ENCODE results near the gene NUDT16L1. TPM values are rescaled to one million over a fixed set of nuclear protein-coding genes. Genes with fewer than 3 reads are reported as not detected.

The NUDT16L1 gene
- total RNA-seq, 1 donor: 15.4 TPM

GRCh38 chr16:4651827-4652226 lies 41.5 kb upstream of the NUDT16L1 start:
- H3K4me3 ChIP-seq (ENCODE audit: low read depth, low read length): no peak overlapping the region
- no peak for DNase-seq (ENCODE audit: low read depth)
- TF ChIP-seq, protein P1, sequence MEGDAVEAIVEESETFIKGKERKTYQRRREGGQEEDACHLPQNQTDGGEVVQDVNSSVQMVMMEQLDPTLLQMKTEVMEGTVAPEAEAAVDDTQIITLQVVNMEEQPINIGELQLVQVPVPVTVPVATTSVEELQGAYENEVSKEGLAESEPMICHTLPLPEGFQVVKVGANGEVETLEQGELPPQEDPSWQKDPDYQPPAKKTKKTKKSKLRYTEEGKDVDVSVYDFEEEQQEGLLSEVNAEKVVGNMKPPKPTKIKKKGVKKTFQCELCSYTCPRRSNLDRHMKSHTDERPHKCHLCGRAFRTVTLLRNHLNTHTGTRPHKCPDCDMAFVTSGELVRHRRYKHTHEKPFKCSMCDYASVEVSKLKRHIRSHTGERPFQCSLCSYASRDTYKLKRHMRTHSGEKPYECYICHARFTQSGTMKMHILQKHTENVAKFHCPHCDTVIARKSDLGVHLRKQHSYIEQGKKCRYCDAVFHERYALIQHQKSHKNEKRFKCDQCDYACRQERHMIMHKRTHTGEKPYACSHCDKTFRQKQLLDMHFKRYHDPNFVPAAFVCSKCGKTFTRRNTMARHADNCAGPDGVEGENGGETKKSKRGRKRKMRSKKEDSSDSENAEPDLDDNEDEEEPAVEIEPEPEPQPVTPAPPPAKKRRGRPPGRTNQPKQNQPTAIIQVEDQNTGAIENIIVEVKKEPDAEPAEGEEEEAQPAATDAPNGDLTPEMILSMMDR (IDR thresholded peaks at IDR 0.05; ENCODE audit: insufficient read depth, low read length): no peak

- H3K4me3 ChIP-seq (ENCODE audit: low read depth, low read length): no peak overlapping the region
- TF ChIP-seq, protein P1 (IDR thresholded peaks at IDR 0.05; ENCODE audit: insufficient read depth, low read length): no peak
- no peak for DNase-seq (ENCODE audit: low read depth)
Observed at GRCh38 chr16:4652561-4652960, 40.8 kb upstream of the NUDT16L1 start.

DNA sequence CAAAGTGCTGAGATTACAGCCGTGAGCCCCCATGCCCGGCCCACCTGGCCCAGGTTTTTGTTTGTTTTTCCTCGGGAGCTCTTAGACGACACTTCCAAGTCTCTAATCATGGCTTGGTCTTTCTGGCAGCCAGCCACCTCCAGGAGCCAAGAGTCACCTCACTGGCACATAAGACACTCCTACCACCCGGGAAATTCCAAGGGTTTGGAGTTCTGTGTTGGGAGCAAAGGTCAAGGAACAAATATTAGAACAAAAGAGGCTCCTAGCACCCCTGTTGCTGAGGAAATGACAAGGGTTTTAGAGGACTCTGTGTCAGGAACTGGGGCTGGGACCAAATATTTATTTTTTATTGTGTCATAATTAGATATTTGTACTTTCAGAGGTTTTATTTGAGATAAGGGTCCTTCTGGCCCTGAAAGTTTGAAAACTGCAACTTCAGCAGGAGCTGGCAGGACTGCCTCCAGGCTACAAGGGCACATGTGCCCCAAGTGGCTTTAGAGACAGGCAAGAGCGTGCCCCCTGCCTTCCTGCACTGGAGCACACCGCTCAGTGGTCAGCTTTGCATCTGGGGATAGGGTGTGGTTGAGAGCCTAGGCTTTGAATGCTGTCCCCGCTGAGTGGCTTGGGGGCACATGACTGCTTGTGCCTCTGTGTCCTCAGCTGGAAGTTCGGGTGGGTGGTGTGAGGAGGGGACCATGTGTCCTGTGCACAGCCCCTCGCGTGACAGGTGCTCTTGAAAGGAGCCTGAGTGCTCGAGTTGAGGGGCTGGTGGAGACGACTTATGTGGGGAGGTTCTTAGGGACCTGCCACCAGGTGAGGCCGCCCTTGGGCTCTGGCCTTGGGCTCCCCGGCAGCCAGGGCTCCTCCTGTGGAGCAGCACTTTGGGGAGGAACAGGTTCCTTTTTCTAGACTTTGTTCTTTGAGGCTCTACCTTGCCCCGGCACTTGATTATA lies 39.1 kb upstream of the NUDT16L1 start:
- no peak for DNase-seq (ENCODE audit: low read depth)
- H3K4me3 ChIP-seq (ENCODE audit: low read depth, low read length): no peak overlapping the region
- TF ChIP-seq, protein P1 (IDR thresholded peaks at IDR 0.05; ENCODE audit: insufficient read depth, low read length): no peak

GRCh38 chr16:4654964-4655590 lies 38.3 kb upstream of the NUDT16L1 start:
- TF ChIP-seq, protein P1 (IDR thresholded peaks at IDR 0.05; ENCODE audit: insufficient read depth, low read length): no peak
- no peak for DNase-seq (ENCODE audit: low read depth)
- H3K4me3 ChIP-seq (ENCODE audit: low read depth, low read length): no peak overlapping the region

DNA sequence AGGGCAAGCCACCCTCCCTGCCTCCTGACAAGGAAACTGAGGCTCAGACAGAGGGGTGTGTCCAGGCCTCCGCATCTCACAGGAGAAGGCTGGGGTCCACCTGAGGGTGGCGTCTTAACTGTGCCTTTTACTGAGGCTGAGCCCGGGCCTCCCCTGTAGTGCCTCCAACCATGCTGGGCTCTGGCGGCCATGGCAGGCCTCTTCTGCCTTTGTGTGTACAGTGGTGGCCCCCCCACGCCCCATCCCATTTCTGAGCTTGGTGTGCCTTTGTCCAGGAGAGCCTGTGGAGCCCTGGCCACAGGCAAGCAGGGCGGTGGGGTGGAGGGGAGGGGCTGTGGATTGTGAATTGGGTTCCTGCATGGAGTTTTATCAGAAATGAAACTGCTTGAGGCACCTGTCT lies 37.6 kb upstream of the NUDT16L1 start:
- DNase-seq (ENCODE audit: low read depth): no peak
- TF ChIP-seq, protein P1 (IDR thresholded peaks at IDR 0.05; ENCODE audit: insufficient read depth, low read length): no peak
- H3K4me3 ChIP-seq (ENCODE audit: low read depth, low read length): no peak overlapping the region

DNA sequence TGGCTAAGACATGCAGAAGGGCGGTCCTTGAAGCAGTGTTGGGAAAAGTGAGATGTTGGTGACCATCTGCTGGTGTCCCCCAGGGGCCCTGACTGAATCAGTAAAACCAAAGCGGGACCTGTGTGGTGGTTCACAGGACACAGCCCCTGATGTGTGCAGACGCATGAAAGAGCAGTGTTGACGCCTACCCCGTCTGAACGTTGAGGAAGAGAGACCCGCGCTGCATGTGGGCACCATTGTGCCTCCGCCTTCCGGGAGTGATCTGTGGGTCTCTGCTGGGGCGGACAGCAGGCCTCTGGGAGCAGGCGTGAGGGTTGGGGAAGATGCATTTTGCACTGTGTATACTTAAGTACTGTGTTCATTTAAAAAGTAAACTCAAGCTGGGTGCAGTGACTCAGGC lies 37.1 kb upstream of the NUDT16L1 start:
- TF ChIP-seq, protein P1 (IDR thresholded peaks at IDR 0.05; ENCODE audit: insufficient read depth, low read length): no peak
- no peak for DNase-seq (ENCODE audit: low read depth)
- H3K4me3 ChIP-seq (ENCODE audit: low read depth, low read length): no peak overlapping the region

All from fibroblast of the aortic adventitia (primary cell).